Middle frontal gyrus (tissue), 1 donor: ENCODE data around the gene NAGPA.

Experiments
- DNase-seq: peaks from one replicate; pipeline ENCODE4 v3.0.0-alpha.2; 2015; ENCODE audit warnings: low spot score; ENCODE audit errors: extremely low spot score

Gene NAGPA

GRCh38 chr16:5004311-5004710 is 29.4 kb downstream of the NAGPA start:
- no peak for DNase-seq

- no peak for DNase-seq
These were observed 29.9 kb downstream of the NAGPA start for GRCh38 chr16:5003828-5004227.

GRCh38 chr16:5003211-5003610 is 30.5 kb downstream of the NAGPA start:
- DNase-seq, result no peak

GRCh38 chr16:5002699-5003143 is 31.0 kb downstream of the NAGPA start:
- DNase-seq, result no peak

GRCh38 chr16:5001986-5002385 is 31.7 kb downstream of the NAGPA start:
- DNase-seq, result no peak

- no peak for DNase-seq
These were observed 32.2 kb downstream of the NAGPA start for GRCh38 chr16:5001571-5001970.

GRCh38 chr16:5000573-5001001 is 33.1 kb downstream of the NAGPA start:
- DNase-seq, result no peak

- DNase-seq, result peak; percentile 72
These were observed 38.9 kb downstream of the NAGPA start for GRCh38 chr16:4994719-4995434.

GRCh38 chr16:4991754-4992153 is 42.0 kb downstream of the NAGPA start:
- DNase-seq, result no peak

- no peak for DNase-seq
These were observed 43.3 kb downstream of the NAGPA start for GRCh38 chr16:4990415-4990814.

- DNase-seq, result no peak
These were observed 44.2 kb downstream of the NAGPA start for GRCh38 chr16:4989391-4990006.

GRCh38 chr16:4988647-4989046 is 45.1 kb downstream of the NAGPA start:
- no peak for DNase-seq

- no peak for DNase-seq
These were observed 46.0 kb downstream of the NAGPA start for GRCh38 chr16:4987580-4988374.

GRCh38 chr16:4987250-4987579 is 46.5 kb downstream of the NAGPA start:
- DNase-seq, result no peak

GRCh38 chr16:4984174-4984990 is 49.4 kb downstream of the NAGPA start:
- no peak for DNase-seq

- DNase-seq, result no peak
These were observed 51.5 kb downstream of the NAGPA start for GRCh38 chr16:4982056-4982867.

GRCh38 chr16:4981473-4981872 is 52.3 kb downstream of the NAGPA start:
- no peak for DNase-seq

GRCh38 chr16:4980691-4981090 is 53.0 kb downstream of the NAGPA start:
- DNase-seq, result no peak

- no peak for DNase-seq
These were observed 53.7 kb downstream of the NAGPA start for GRCh38 chr16:4979736-4980660.

GRCh38 chr16:4979164-4979563 is 54.6 kb downstream of the NAGPA start:
- DNase-seq, result no peak
